ENCODE measurements around the gene SERPINA9. TPM values are rescaled to one million over a fixed set of nuclear protein-coding genes. Genes with fewer than 3 reads are reported as not detected.
"Not testable (repeated sequence)": the region's sequence is repeated elsewhere in the genome, so short reads cannot be mapped to it uniquely, and the experiment has no call there.

The SERPINA9 gene
- polyA plus RNA-seq, 1 donor = not detected

GRCh38 chr14:94423453-94424056 is 52.4 kb downstream of the SERPINA9 start:
- peak; percentile 67 for DNase-seq

- no peak for DNase-seq
These were observed 54.7 kb downstream of the SERPINA9 start for GRCh38 chr14:94421316-94421715.

- not testable (repeated sequence) for DNase-seq
These were observed 58.3 kb downstream of the SERPINA9 start for GRCh38 chr14:94417497-94418205.

Other genes with a start within 250 kb of the SERPINA9 start
- gene SERPINA10, start 182.9 kb downstream of the SERPINA9 start, polyA plus RNA-seq (ENCODE audit: insufficient read length) = 0.23 TPM
- gene SERPINA6, start 152.9 kb downstream of the SERPINA9 start, polyA plus RNA-seq (ENCODE audit: insufficient read length) = 7.5 TPM
- not detected for gene SERPINA2, start 109.5 kb downstream of the SERPINA9 start, polyA plus RNA-seq (ENCODE audit: insufficient read length)
- gene SERPINA1, start 87.6 kb downstream of the SERPINA9 start, polyA plus RNA-seq (ENCODE audit: insufficient read length) = 92.0 TPM
- gene SERPINA11, start 23.4 kb downstream of the SERPINA9 start, polyA plus RNA-seq (ENCODE audit: insufficient read length) = not detected
- 0.91 TPM for gene SERPINA12, start 33.3 kb upstream of the SERPINA9 start, polyA plus RNA-seq (ENCODE audit: insufficient read length)
- 1.2 TPM for gene SERPINA4, start 85.2 kb upstream of the SERPINA9 start, polyA plus RNA-seq (ENCODE audit: insufficient read length)
- gene SERPINA5, start 105.2 kb upstream of the SERPINA9 start, polyA plus RNA-seq (ENCODE audit: insufficient read length) = 13.5 TPM
- 0.33 TPM for gene SERPINA3, start 136.2 kb upstream of the SERPINA9 start, polyA plus RNA-seq (ENCODE audit: insufficient read length)